ENCODE data around the gene TM7SF3.

GRCh38 chr12:26994109-26994508 is 20.1 kb downstream of the TM7SF3 start:
- TF ChIP-seq CTCF (IDR thresholded peaks at IDR 0.05), result no peak
- no peak for TF ChIP-seq POLR2A (IDR thresholded peaks at IDR 0.05)

Data from Peyer's patch (tissue), 4 donors.